HUES64 (cell line): ENCODE measurements around the gene SMARCC1.

Experiments used
- H3K27ac ChIP-seq: 2 replicates; pipeline ENCODE4 v1.7.0; 2013; ENCODE audit warnings: low read depth, low read length, inconsistent platforms
- H3K27me3 ChIP-seq: 2 replicates; pipeline ENCODE4 v1.6.1; 2013; ENCODE audit warnings: mild to moderate bottlenecking, low read length; ENCODE audit not compliant: insufficient read depth
- H3K36me3 ChIP-seq: 2 replicates; pipeline ENCODE4 v1.6.1; 2013; ENCODE audit warnings: mild to moderate bottlenecking, low read length; ENCODE audit not compliant: insufficient read depth
- H3K4me1 ChIP-seq: 2 replicates; pipeline ENCODE4 v1.6.1; 2013; ENCODE audit warnings: mild to moderate bottlenecking, low read length, moderate library complexity; ENCODE audit not compliant: insufficient read depth
- H3K4me3 ChIP-seq: 2 replicates; pipeline ENCODE4 v1.5.1; 2013; ENCODE audit warnings: mild to moderate bottlenecking, low read length, moderate library complexity
- H3K9ac ChIP-seq: 2 replicates; pipeline ENCODE4 v1.6.1; 2013; ENCODE audit warnings: mild to moderate bottlenecking, low read depth, low read length
- H3K9me3 ChIP-seq: 2 replicates; pipeline ENCODE4 v1.6.1; 2013; ENCODE audit warnings: low read depth, low read length; ENCODE audit not compliant: insufficient read depth
- WGBS: fragments of 150-250, 120-280 bp; methylation state at CpG from one replicate; pipeline ENCODE4 v1.1.7; 2013; ENCODE audit warnings: missing lambda C conversion rate; 5-methylcytosine and 5-hydroxymethylcytosine counted together

SMARCC1 gene

DNA sequence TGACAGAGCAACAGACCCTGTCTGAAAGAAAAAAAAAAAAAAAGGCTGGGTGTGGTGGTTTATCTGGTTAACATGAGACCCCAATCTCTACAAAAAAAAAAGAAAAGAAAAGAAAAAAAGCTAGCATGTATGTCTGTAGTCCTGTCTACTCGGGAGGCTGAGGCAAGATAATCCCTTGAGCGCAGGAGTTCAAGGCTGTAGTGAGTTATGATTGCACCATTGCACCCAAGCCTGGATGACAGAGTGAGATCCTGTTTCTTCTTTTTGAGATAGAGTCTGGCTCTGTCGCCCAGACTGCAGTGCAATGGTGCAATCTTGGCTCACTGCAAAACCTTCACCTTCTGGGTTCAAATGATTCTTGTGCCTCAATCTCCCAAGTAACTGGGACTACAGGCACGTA, 12.9 kb upstream of the SMARCC1 start:
- no peak overlapping the region for H3K4me3 ChIP-seq
- H3K4me1 ChIP-seq: no peaks in the 10 kb centered on the region
- WGBS: 92% methylated on average over 4 of the region's 4 CpGs
- no peak overlapping the region for H3K9ac ChIP-seq
- no peaks in the 10 kb centered on the region for H3K36me3 ChIP-seq
- H3K9me3 ChIP-seq: no peaks in the 10 kb centered on the region
- H3K27ac ChIP-seq: no peak overlapping the region
- H3K27me3 ChIP-seq: no peaks in the 10 kb centered on the region

DNA sequence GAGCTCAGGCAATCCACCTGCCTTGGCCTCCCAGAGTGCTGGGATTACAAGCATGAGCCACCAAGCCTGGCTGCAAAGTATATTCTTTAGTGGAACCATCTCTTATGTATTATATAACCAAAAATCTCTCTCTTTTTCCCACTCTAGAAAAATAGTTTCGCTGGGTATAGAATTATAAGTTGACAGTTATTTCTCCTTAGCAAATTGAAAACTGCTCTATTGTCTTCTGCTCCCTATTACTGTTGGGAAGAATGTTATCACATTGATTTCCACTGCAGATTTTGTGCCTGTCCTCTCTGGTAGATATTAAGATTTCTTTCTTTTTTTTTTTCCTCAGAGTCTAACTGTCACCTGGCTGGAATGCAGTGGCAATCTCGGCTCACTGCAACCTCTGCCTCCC, 11.0 kb upstream of the SMARCC1 start:
- Histone ChIP-seq H3K9ac (no peak overlapping the region), H3K36me3 (no peaks in the 10 kb centered on the region), H3K9me3 (no peaks in the 10 kb centered on the region), H3K27ac (no peak overlapping the region), H3K4me1 (no peaks in the 10 kb centered on the region), H3K4me3 (no peak overlapping the region), H3K27me3 (no peaks in the 10 kb centered on the region)
- 100% methylated on average over 1 of the region's 2 CpGs for WGBS

DNA sequence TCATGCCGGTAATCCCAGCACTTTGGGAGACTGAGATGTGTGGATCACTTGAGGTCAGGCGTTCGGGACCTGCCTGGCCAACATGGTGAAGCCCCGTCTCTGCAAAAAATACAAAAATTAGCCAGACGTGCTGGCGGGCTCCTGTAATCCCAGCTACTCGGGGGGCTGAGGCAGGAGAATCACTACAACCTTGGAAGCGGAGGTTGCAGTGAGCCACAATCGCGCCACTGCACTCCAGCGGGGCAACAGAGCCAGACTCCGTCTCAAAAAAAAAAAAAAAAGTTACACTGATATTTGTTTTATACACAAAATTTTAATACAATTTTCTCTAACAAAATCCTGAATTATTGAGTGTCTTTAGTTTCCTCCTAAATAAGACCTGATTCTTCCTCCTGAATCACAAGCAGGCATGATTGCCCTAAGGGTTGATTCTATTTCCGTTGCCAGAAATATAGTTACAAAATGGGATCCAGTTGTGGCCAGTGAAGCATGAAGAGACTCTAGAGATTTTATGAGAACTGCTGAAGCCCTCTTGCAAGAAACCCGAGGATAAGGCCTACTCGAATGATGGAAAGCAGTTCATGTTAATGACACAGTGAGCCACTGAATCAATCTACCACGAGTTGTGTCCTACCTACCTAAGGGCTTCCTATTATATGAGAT, 9.6 kb upstream of the SMARCC1 start:
- Histone ChIP-seq H3K27ac (no peak overlapping the region), H3K9ac (no peak overlapping the region), H3K27me3 (no peaks in the 10 kb centered on the region), H3K9me3 (no peaks in the 10 kb centered on the region), H3K4me3 (no peak overlapping the region), H3K36me3 (no peaks in the 10 kb centered on the region), H3K4me1 (no peaks in the 10 kb centered on the region)
- WGBS: 94% methylated on average over 14 of the region's 16 CpGs

DNA sequence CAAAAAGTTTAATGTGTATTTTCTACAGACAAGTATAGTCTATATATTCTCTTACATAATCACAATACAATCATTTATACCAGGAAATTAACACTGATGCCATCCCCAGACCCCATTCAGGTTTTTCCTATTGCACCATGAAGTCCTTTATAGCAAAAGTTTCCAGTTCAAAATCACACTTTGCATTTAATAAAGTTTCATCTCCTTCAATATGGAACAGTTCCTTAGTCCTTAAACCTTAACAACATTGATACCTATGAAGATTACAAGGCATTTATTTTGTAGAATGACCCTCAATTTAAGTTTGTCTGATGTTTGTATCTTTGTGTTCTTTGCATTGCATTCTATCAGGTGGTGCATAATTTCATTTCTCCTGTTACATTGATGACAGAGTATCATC, 2.0 kb upstream of the SMARCC1 start:
- Histone ChIP-seq H3K27ac (no peak overlapping the region), H3K4me3 (no peak overlapping the region), H3K4me1 (peaks cover 14% of the 10 kb centered on the region), H3K9me3 (no peaks in the 10 kb centered on the region), H3K27me3 (no peaks in the 10 kb centered on the region), H3K36me3 (peaks cover 6% of the 10 kb centered on the region; the same call in 1 of the 2 replicates), H3K9ac (no peak overlapping the region)

DNA sequence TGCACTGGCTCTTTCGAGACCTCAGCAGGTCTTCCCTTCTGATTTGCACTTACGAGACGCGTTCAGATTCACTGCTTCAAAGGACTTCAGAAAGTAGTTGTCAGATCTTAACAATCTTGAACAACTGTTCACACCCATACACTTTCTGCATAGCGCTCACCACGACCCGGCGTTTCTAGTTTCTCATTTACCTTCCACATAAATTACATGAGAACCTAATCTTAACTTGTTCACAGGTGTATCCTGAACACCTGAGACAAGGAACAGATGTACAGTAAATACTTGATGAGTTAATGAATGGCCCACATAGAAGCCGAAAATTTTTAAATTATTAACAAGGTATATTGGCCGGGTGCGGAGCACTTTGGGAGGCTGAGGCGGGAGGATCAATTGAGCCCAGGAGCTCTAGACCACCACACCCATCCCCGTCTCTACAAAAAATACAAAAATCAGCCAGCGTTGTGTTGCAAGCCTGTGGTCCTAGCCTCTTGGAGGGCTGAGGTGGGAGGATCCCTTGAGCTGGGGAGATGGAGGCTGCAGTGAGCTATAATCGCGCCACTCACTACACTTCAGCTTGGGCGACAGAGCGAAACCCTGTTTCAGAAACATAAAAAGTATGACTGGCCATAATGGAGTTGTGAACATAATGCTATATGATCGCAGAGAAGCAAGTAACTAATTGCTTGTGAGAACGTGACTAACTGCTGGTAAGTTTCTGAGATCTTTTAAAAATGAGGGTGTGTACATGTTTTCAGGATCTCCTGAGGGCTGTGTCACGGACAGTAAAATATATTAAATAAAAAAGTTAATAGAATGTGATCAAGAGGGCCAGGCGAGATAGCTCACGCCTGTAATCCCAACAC, 984 bp upstream of the SMARCC1 start:
- Histone ChIP-seq H3K4me3 (peak overlapping the region; percentile 72), H3K9me3 (no peaks in the 10 kb centered on the region), H3K27me3 (no peaks in the 10 kb centered on the region), H3K36me3 (peaks cover 11% of the 10 kb centered on the region; the same call in 1 of the 2 replicates), H3K9ac (peak overlapping the region; percentile 99), H3K4me1 (peaks cover 14% of the 10 kb centered on the region), H3K27ac (peak overlapping the region; percentile 98)
- WGBS: 68% methylated on average over 22 of the region's 23 CpGs

DNA sequence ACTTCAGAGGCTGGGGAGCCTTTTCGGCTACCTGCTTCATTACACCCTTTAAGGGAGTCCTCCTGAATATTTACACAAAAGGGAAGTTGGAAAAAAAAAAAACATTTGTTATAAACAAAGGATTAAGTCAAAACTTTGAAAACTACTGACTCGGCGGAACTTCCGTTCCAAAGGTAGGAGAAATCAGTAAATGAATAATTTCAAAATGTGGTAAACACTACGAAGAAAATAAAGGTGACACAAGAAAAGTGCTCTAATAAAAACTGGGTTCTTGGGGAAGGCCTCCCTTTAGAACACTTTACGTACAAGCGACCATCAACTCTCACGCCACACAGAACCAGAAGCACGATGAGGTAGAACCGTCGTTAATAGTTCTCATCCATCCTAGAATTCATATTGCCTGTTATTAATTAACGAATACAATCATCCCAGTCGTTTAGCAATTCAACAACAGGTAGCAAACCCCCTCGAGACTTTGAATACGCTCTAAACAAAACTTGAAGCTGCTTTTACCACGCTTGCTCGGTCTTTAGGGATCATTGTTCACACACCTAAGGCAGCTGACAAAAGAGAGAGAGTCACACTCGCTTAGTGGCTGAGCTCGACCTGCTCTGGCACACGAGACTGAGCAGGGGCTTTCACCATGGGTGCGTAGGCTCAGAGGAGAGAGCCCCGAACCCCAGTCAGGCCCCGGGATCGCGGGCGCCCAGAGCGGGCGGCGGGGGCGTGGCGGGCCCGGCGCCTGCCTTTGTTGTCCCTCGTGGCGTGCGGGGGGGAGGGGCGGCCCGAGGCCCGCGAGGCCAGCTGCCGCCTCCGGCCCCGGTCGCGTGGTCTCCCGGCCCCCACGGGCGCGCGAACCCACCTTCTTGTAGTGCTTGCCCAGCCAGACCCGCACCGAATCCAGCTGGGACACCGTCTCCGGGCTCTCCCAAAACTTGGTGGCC, 680 bp downstream of the SMARCC1 start:
- Histone ChIP-seq H3K9me3 (no peaks in the 10 kb centered on the region), H3K4me1 (peaks cover 14% of the 10 kb centered on the region), H3K4me3 (peak overlapping the region; percentile 72), H3K27me3 (no peaks in the 10 kb centered on the region), H3K9ac (peak overlapping the region; percentile 99), H3K27ac (peak overlapping the region; percentile 98), H3K36me3 (peaks cover 16% of the 10 kb centered on the region; the same call in 1 of the 2 replicates)
- under 1% methylated on average over 53 of the region's 54 CpGs for WGBS

DNA sequence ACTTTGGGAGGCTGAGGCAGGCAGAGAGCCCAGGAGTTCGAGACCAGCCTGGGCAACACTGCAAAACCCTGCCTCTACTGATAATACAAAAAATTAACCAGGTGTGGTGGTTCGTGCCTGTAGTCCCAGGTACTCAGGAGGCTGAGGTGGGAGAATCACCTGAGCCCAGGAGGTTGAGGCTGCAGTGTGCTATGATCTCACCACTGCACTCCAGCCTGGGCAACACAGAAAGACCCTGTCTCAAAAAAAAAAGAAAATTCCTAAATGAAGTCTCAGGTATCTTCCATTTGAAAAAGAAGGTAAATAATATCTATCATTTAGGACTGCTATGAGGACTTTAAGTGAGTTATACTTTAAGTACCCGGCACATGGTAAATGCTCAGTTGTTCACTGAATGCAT, 2.9 kb downstream of the SMARCC1 start:
- Histone ChIP-seq H3K9me3 (no peaks in the 10 kb centered on the region), H3K27ac (no peak overlapping the region), H3K4me3 (peak overlapping the region; percentile 72; the same call in 1 of the 2 replicates), H3K27me3 (no peaks in the 10 kb centered on the region), H3K4me1 (peaks cover 14% of the 10 kb centered on the region), H3K36me3 (peaks cover 24% of the 10 kb centered on the region; the same call in 1 of the 2 replicates), H3K9ac (no peak overlapping the region)
- 99% methylated on average over 3 of the region's 3 CpGs for WGBS

DNA sequence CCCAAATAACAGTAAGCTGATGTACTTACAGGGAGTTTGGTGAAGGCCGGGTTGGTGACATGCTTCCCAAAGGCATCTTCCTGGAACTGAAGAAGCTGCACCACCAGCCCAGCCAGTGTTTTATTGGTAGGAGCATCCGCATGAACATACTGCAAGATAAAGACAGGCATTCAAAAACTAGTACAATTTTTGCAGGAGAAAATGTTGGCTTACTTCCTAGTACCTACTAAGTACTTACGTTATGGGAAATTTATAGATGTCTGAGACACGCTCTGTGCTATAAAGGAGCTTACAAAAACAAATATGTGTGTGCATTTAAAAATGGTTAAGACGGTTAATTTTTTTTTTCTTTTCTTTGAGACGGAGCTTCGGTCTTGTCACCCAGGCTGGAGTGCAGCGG, 8.9 kb downstream of the SMARCC1 start:
- 95% methylated on average over 8 of the region's 8 CpGs for WGBS
- H3K36me3 ChIP-seq: peaks cover 66% of the 10 kb centered on the region

DNA sequence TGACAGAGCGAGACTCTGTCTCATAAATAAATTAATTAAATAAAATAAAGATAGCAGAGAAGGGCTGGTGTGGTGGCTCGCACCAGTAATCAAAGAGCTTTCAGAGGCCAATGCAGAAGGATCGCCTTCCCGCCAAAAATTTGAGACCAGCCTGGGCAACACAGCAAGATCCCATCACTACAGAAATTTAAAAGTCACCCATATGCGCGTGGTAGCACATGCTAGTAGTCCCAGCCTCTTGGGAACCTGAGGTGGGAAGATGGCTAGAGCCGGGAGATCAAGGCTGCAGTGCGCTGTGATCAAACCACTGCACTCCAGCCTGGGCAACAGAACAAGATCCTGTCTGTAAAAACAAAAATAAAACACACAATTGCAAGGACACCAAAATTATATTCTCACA, 9.6 kb downstream of the SMARCC1 start:
- no peak overlapping the region for H3K4me3 ChIP-seq
- no peaks in the 10 kb centered on the region for H3K4me1 ChIP-seq
- H3K36me3 ChIP-seq: peaks cover 69% of the 10 kb centered on the region
- H3K27ac ChIP-seq: no peak overlapping the region
- H3K27me3 ChIP-seq: no peaks in the 10 kb centered on the region
- WGBS: 98% methylated on average over 7 of the region's 8 CpGs
- no peak overlapping the region for H3K9ac ChIP-seq
- no peaks in the 10 kb centered on the region for H3K9me3 ChIP-seq

More for the DNA sequence above, 8.9 kb downstream of the SMARCC1 start:
- Histone ChIP-seq H3K4me1 (no peaks in the 10 kb centered on the region), H3K9ac (no peak overlapping the region), H3K27me3 (no peaks in the 10 kb centered on the region), H3K4me3 (no peak overlapping the region), H3K27ac (no peak overlapping the region), H3K9me3 (no peaks in the 10 kb centered on the region)

DNA sequence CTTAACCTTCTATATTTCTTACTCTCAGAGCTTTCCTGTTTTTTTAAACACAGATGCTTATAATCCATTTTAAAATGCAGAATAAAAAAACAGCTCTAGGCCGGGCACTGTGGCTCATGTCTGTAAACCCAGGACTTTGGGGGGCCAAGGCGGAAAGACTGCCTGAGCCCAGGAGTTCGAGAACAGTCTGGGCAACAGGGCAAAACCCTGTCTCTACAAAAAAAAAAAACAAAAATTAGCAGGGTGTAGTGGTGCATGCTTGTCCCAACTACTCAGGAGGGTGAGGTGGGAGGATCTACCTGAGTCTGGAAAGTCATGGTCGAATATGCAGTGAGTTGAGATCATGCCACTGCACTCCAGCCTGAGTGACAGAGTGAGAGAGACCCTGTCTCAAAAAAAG, 15.5 kb downstream of the SMARCC1 start:
- peaks cover 83% of the 10 kb centered on the region for H3K36me3 ChIP-seq

More for the DNA sequence above, 15.5 kb downstream of the SMARCC1 start:
- H3K9ac ChIP-seq: no peak overlapping the region
- no peak overlapping the region for H3K4me3 ChIP-seq
- no peak overlapping the region for H3K27ac ChIP-seq
- H3K27me3 ChIP-seq: no peaks in the 10 kb centered on the region
- H3K9me3 ChIP-seq: no peaks in the 10 kb centered on the region
- no peaks in the 10 kb centered on the region for H3K4me1 ChIP-seq
- 96% methylated on average over 4 of the region's 4 CpGs for WGBS
